ENCODE data around the gene MECP2. TPM values are rescaled to one million over a fixed set of nuclear protein-coding genes. Genes with fewer than 3 reads are reported as not detected.

Gene MECP2
- total and polyA plus RNA-seq, 2 of the 13 experiments (the other 11 are each of a cell fraction or from before 2014, with no cell fraction given), result 7.9 to 18.1 TPM

- ATAC-seq, result no peak
- in situ Hi-C loops (cut with HindIII; ENCODE audit: extremely low pct_ligation_motif_present, low pct_unique_long_range_greater_than_20kb) (no loop called here), intact Hi-C loops (cut with micrococcal nuclease; ENCODE audit: unreplicated experiment) (no loop called here)
- no peak for FAIRE-seq
- H3K36me3 ChIP-seq (replicated peaks in 1 of 2; ENCODE audit: control insufficient read depth in 1 of 2, insufficient read depth in 2 of 2, low read length in 2 of 2), result no peaks in the 10 kb centered on the region
- ChIA-PET POLR2A (interaction anchor here (1.9 kb wide), 1 partner anchor 16 kb away, joined by 5 read pairs; no protein-coding TSS in a partner anchor), CTCF (ENCODE audit: low intra/inter-chr PET ratio, low total read pairs) (no interaction called here)
- no peaks in the 10 kb centered on the region for H3K79me2 ChIP-seq (ENCODE audit: insufficient read depth, low read length)
- H4K20me1 ChIP-seq (ENCODE audit: insufficient read depth, low read length), result no peaks in the 10 kb centered on the region
- no peak for DNase-seq (ENCODE audit: low spot score)
- H3K27ac ChIP-seq (ENCODE audit: extremely low read length, insufficient read depth, low read length), result no peak overlapping the region
- H3K4me1 ChIP-seq (ENCODE audit: insufficient read depth, low read length), result peaks cover 40% of the 10 kb centered on the region
- 80% methylated on average over 4 of the region's 14 CpGs for WGBS (ENCODE audit: low lambda C conversion rate)
- no TSS peak for BruUV-seq (replicated peaks)
- H3K9me3 ChIP-seq (ENCODE audit: low read length), result no peaks in the 10 kb centered on the region
- TF ChIP-seq NONO (IDR thresholded peaks at IDR 0.05) (no peak), NONO (CRISPR knock-in tag; conservative IDR thresholded peaks at IDR 0.05) (no peak), SNAI1 (CRISPR knock-in tag; IDR thresholded peaks at IDR 0.05; ENCODE audit: borderline replicate concordance) (no peak), ZNF749 (CRISPR knock-in tag; IDR thresholded peaks at IDR 0.05; ENCODE audit: borderline replicate concordance) (no peak), ZNF501 (CRISPR knock-in tag; IDR thresholded peaks at IDR 0.05) (no peak), ZNF703 (CRISPR knock-in tag; IDR thresholded peaks at IDR 0.05; ENCODE audit: borderline replicate concordance) (no peak), ZNF570 (CRISPR knock-in tag; IDR thresholded peaks at IDR 0.05; ENCODE audit: borderline replicate concordance) (no peak), KLF15 (CRISPR knock-in tag; IDR thresholded peaks at IDR 0.05; ENCODE audit: borderline replicate concordance) (no peak)
- TF ChIP-seq, protein P1, sequence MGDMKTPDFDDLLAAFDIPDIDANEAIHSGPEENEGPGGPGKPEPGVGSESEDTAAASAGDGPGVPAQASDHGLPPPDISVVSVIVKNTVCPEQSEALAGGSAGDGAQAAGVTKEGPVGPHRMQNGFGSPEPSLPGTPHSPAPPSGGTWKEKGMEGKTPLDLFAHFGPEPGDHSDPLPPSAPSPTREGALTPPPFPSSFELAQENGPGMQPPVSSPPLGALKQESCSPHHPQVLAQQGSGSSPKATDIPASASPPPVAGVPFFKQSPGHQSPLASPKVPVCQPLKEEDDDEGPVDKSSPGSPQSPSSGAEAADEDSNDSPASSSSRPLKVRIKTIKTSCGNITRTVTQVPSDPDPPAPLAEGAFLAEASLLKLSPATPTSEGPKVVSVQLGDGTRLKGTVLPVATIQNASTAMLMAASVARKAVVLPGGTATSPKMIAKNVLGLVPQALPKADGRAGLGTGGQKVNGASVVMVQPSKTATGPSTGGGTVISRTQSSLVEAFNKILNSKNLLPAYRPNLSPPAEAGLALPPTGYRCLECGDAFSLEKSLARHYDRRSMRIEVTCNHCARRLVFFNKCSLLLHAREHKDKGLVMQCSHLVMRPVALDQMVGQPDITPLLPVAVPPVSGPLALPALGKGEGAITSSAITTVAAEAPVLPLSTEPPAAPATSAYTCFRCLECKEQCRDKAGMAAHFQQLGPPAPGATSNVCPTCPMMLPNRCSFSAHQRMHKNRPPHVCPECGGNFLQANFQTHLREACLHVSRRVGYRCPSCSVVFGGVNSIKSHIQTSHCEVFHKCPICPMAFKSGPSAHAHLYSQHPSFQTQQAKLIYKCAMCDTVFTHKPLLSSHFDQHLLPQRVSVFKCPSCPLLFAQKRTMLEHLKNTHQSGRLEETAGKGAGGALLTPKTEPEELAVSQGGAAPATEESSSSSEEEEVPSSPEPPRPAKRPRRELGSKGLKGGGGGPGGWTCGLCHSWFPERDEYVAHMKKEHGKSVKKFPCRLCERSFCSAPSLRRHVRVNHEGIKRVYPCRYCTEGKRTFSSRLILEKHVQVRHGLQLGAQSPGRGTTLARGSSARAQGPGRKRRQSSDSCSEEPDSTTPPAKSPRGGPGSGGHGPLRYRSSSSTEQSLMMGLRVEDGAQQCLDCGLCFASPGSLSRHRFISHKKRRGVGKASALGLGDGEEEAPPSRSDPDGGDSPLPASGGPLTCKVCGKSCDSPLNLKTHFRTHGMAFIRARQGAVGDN (CRISPR knock-in tag; IDR thresholded peaks at IDR 0.05), result peak; percentile 7; the same call in 1 of the 2 replicates
- no peaks in the 10 kb centered on the region for H3K27me3 ChIP-seq (ENCODE audit: control insufficient read depth in 1 of 2, insufficient read depth in 2 of 2, low read length in 2 of 2)
- no peak overlapping the region for H3K4me3 ChIP-seq (replicated peaks in 1 of 3; ENCODE audit: insufficient read depth in 1 of 3, low read depth in 2 of 3, low read length in 3 of 3)
- no peak overlapping the region for H3K9ac ChIP-seq (ENCODE audit: insufficient read depth, low read depth, low read length)
- H2AFZ ChIP-seq (ENCODE audit: low read length), result no peak overlapping the region
- H3K4me2 ChIP-seq (ENCODE audit: low read depth, low read length), result no peak overlapping the region
These were observed 107.4 kb downstream of the MECP2 start for GRCh38 chrX:153989973-153990655.
